ENCODE measurements around the gene ALG10B.
"Not testable (repeated sequence)": the region's sequence is repeated elsewhere in the genome, so short reads cannot be mapped to it uniquely, and the experiment has no call there.

GRCh38 chr12:38343256-38343655 lies 26.7 kb downstream of the ALG10B start:
- TF ChIP-seq CTCF, POLR2A (IDR thresholded peaks at IDR 0.05): not testable (repeated sequence)
